ENCODE data around the gene SNTG2. TPM values are rescaled to one million over a fixed set of nuclear protein-coding genes. Genes with fewer than 3 reads are reported as not detected.
A peak's percentile ranks its signal among the peaks of the same experiment; 100 is the strongest.
"Not testable (repeated sequence)": the region's sequence is repeated elsewhere in the genome, so short reads cannot be mapped to it uniquely, and the experiment has no call there.

Gene SNTG2
- total RNA-seq, 1 donor from 2014 or later = 0.47 TPM

GRCh38 chr2:1227274-1227900 lies 276.7 kb downstream of the SNTG2 start:
- TF ChIP-seq, protein P1, sequence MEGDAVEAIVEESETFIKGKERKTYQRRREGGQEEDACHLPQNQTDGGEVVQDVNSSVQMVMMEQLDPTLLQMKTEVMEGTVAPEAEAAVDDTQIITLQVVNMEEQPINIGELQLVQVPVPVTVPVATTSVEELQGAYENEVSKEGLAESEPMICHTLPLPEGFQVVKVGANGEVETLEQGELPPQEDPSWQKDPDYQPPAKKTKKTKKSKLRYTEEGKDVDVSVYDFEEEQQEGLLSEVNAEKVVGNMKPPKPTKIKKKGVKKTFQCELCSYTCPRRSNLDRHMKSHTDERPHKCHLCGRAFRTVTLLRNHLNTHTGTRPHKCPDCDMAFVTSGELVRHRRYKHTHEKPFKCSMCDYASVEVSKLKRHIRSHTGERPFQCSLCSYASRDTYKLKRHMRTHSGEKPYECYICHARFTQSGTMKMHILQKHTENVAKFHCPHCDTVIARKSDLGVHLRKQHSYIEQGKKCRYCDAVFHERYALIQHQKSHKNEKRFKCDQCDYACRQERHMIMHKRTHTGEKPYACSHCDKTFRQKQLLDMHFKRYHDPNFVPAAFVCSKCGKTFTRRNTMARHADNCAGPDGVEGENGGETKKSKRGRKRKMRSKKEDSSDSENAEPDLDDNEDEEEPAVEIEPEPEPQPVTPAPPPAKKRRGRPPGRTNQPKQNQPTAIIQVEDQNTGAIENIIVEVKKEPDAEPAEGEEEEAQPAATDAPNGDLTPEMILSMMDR (IDR thresholded peaks at IDR 0.05; ENCODE audit: borderline replicate concordance) = no peak
- Histone ChIP-seq H3K4me1 (peaks cover 8% of the 10 kb centered on the region), H3K27ac (replicated peaks) (peak overlapping the region; percentile 76), H3K36me3 (no peaks in the 10 kb centered on the region), H3K9me3 (replicated peaks) (peaks cover 11% of the 10 kb centered on the region), H3K4me3 (no peak overlapping the region), H3K27me3 (ENCODE audit: low read depth) (peaks cover 14% of the 10 kb centered on the region)
- DNase-seq = peak; percentile 59
- intact Hi-C loops (cut with micrococcal nuclease) = no loop called here

- intact Hi-C loops (cut with micrococcal nuclease); H3K27ac ChIP-seq (replicated peaks): not testable (repeated sequence)
Measured at GRCh38 chr2:1229596-1229995, 278.9 kb downstream of the SNTG2 start.

GRCh38 chr2:1230155-1230893 lies 279.7 kb downstream of the SNTG2 start:
- peaks cover 8% of the 10 kb centered on the region for H3K4me1 ChIP-seq
- peaks cover 11% of the 10 kb centered on the region for H3K9me3 ChIP-seq (replicated peaks)
- DNase-seq = no peak
- H3K27ac ChIP-seq (replicated peaks) = no peak overlapping the region
- TF ChIP-seq, protein P1 (IDR thresholded peaks at IDR 0.05; ENCODE audit: borderline replicate concordance) = no peak
- intact Hi-C loops (cut with micrococcal nuclease) = no loop called here
- H3K36me3 ChIP-seq = no peaks in the 10 kb centered on the region
- H3K4me3 ChIP-seq = no peak overlapping the region
- H3K27me3 ChIP-seq (ENCODE audit: low read depth) = peaks cover 6% of the 10 kb centered on the region

More at GRCh38 chr2:1229596-1229995, 278.9 kb downstream of the SNTG2 start:
- H3K36me3 ChIP-seq; H3K4me3 ChIP-seq; H3K4me1 ChIP-seq; DNase-seq; H3K27me3 ChIP-seq (ENCODE audit: low read depth): not testable (repeated sequence)
- peaks cover 11% of the 10 kb centered on the region for H3K9me3 ChIP-seq (replicated peaks)

DNA sequence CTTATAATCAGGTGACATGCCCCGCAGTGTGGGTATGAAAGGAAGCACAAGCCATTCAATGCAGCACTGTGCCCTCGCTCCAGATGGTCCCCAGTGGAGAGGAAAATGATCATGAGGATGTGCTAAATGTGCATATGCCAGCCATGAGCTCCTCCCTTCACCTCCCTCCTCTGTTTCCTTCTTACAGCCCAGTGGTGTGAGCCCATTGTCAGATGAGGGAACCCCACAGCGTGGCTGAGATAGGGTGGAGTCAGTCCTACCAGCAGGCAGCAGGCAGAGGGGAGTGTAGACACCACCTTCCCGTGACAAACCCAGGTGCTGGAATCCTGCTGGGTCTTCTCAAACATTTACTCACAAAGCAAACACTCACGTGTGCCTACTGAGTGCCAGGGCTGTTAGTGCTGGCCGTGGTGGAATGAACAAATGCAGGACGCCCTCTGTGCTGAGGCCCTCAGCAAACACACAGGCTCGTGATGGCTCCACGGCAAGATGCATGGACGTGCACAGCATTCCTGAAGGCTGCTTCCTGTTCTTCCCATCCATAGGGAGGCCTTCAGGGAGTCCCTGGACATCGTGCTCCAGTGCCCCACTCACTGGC lies 280.9 kb downstream of the SNTG2 start:
- no peaks in the 10 kb centered on the region for H3K27me3 ChIP-seq (ENCODE audit: low read depth)
- peaks cover 11% of the 10 kb centered on the region for H3K9me3 ChIP-seq (replicated peaks)
- H3K4me3 ChIP-seq = no peak overlapping the region
- peaks cover 8% of the 10 kb centered on the region for H3K4me1 ChIP-seq
- TF ChIP-seq, protein P1 (IDR thresholded peaks at IDR 0.05; ENCODE audit: borderline replicate concordance) = no peak
- no peak overlapping the region for H3K27ac ChIP-seq (replicated peaks)
- no peaks in the 10 kb centered on the region for H3K36me3 ChIP-seq
- intact Hi-C loops (cut with micrococcal nuclease) = no loop called here
- DNase-seq = no peak

GRCh38 chr2:1233281-1233680 lies 282.6 kb downstream of the SNTG2 start:
- H3K4me1 ChIP-seq = no peaks in the 10 kb centered on the region
- H3K27ac ChIP-seq (replicated peaks) = no peak overlapping the region
- H3K4me3 ChIP-seq = no peak overlapping the region
- DNase-seq = no peak
- H3K36me3 ChIP-seq = no peaks in the 10 kb centered on the region
- intact Hi-C loops (cut with micrococcal nuclease) = no loop called here
- H3K27me3 ChIP-seq (ENCODE audit: low read depth) = peaks cover 12% of the 10 kb centered on the region
- peaks cover 11% of the 10 kb centered on the region for H3K9me3 ChIP-seq (replicated peaks)
- TF ChIP-seq, protein P1 (IDR thresholded peaks at IDR 0.05; ENCODE audit: borderline replicate concordance) = no peak

Measured in left ventricle myocardium inferior (tissue), 1 donor.